Suppressor macrophage treated with lipopolysaccharide for 4 hours (primary cell): ENCODE measurements around the gene ARHGEF6.

ENCODE experiments used
- DNase-seq: peaks from one replicate; pipeline ENCODE4 v3.0.0-alpha.2; 2020

Gene ARHGEF6

DNA sequence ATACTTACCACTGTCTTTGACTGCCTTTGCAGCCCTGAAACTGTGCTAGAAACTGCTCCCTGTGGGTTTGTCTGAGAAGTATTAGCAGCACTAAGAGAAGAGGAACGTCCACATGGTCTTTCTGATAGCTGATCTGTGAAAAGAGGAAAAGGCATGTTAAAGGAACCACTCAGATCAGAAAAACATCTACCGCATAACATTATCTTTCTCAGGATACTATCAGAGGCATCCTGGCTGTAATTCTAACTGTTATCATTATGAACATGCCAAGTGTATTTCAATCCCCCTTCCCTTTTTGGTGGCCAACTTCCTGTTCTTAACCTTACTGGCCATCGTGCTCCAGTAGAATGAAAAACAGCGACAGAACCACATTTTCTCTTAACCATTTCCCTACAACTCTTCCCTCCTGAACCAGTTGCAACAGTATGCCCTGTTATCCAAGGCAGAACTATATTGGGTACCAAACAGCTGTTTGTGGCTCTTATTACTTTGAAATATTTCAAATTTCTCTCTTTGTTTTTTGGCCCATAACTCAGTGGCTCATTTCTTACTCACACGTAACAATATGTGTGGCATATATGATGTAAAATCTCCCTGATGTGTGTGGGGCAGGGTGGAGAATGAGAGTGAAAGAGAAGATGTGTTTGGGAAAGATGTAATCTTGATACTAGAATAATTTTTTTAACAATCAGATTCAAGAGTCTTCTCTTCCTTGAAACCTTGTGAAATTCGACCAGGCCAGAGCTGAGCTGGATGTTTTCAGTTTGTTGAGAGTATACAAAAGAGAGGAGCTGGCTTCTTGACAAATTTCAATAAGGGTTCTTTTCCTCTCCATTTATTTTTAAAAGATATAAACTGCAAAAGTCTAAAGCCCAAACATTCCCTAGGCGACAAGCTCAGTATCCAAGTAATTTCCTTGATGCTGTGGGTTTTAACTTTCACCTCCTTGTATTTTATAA lies 35.2 kb downstream of the ARHGEF6 start:
- peak; percentile 41 for DNase-seq

DNA sequence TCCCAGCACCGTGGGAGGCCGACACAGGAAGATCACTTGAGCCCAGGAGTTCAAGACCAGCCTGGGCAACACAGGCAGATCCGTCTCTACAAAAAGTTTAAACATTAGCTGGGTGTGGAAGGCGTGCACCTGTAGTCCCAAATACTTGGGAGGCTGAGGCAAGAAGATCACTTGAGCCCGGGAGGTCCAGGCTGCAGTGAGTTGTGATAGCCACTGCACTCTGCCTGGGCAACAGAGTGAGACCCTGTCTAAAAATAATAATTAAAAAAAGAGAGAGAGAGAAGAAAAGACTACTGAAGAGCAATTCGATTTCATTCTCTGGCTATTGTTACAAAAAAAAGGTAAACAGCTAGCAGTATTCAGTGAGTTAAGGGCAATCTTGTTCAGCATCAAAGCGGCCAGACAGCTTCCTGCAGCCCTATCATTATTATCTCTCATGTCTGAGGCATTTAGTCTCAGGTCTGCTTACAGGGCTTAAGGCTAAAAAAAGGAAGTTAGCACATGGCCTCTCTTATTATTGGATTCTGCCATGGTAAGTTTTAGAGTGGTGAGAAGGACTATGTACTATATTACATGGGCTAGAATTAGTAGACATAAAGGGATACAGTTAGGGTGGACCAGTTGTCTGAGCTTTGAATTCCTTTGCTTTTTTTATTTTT lies 37.9 kb downstream of the ARHGEF6 start:
- no peak for DNase-seq

- DNase-seq, result no peak
These were observed 42.5 kb downstream of the ARHGEF6 start for GRCh38 chrX:136738049-136738729.

DNA sequence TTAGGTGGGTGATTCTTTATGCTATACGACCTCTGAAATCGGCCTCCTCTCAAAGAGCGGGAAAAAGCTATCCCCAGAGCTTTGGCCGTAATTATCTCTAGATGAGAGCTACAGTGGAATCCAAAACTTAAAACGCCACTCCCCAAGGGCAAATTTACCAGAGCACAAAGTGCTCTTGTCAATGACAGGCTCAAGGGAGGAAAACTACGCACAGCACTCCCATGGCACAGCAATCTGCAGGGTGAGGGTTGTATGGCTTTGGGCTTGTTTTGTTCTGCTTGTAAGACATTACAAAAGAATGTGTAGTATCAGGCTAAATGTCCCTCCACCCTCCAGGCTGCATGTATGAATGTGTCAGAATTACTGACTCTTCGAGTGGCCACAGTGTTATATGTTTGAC lies 44.0 kb downstream of the ARHGEF6 start:
- no peak for DNase-seq

DNA sequence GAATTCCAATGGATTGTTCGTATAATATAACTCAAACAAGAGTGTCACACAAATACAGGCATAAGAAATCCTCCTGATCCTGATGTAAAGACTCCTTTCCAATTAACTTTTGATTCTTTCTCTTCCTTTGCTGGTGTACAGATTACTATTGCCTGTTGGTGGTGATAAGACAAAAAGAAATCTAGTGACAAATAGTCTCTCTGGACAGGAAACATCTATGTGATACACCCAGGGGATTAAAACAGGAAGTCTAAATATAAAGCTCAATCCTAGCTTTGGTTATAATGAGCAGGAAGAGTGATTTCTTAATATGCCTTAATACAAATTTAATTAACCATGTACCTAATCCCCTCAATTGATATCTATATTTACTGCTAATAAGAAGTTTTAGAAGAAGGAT lies 45.1 kb downstream of the ARHGEF6 start:
- DNase-seq, result no peak

GRCh38 chrX:136733613-136734012 lies 47.1 kb downstream of the ARHGEF6 start:
- DNase-seq, result no peak

DNA sequence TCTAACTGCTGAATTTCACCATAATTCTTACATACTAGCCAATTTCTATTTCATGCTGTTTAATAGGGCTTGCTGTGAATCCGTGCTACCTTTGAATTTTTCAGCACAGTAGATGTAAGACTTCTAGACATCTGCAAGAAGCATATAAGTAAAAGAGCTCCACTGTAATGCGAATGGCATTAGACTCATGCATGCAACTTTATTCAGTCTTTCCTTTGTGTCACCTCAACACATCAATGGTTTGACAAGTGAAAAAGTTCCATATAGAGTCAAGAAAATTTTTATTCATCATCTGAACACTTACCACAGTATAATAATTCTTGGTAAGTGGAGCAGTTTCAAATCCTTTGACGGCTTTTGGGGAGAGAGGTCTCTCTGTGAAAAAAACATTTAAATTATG lies 48.9 kb downstream of the ARHGEF6 start:
- no peak for DNase-seq

- peak; percentile 50 for DNase-seq
These were observed 49.4 kb downstream of the ARHGEF6 start for GRCh38 chrX:136731207-136731782.

GRCh38 chrX:136728393-136728792 lies 52.3 kb downstream of the ARHGEF6 start:
- peak; percentile 15 for DNase-seq

DNA sequence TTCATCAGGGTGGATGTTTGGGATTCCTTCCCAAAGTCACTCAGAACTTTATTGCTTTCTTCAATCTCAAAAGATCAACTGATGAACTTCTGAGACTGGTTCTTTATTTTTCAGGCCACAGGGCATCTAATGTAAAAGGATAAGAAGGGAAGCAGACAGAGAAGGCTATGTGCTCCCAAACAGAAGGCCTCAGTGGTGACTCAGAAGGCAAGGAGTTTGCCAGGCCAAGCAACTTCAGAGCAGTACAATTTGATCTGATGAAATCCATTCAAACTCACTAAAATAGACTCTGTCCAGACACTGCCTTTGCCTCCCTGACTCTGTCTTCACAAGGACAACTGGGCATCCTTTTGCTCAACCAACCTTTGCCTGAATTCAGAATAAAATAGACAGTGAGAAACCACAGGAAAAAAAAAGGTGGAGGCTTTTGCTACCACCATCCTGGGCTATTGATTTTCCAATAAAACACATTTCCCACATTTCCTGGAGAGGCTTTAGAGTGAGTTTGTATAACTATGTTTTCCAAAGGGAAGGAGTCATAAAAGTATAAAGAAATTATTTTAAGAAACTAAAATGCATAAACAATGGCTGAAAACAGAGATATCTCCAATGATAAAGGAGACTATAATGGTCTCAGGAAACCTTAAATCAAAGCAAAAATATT lies 55.2 kb downstream of the ARHGEF6 start:
- DNase-seq, result no peak

DNA sequence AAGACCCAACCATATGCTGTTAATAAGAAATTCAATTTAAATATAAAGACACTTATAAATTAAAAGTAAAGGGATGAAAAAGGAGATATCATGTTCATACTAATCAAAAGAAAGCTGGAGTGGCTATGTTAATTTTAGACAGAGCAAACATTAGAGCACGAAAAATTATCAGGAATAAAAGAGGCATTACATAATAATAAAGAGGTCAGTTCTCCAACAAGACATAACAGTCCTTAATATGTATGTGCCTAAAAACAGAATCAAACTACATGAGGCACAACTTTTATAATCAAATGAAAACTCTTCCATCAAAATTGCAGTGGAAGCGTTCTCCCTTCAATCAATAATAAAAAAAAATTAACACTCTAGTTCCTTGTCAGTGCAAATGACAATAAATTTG lies 62.6 kb downstream of the ARHGEF6 start:
- no peak for DNase-seq

DNA sequence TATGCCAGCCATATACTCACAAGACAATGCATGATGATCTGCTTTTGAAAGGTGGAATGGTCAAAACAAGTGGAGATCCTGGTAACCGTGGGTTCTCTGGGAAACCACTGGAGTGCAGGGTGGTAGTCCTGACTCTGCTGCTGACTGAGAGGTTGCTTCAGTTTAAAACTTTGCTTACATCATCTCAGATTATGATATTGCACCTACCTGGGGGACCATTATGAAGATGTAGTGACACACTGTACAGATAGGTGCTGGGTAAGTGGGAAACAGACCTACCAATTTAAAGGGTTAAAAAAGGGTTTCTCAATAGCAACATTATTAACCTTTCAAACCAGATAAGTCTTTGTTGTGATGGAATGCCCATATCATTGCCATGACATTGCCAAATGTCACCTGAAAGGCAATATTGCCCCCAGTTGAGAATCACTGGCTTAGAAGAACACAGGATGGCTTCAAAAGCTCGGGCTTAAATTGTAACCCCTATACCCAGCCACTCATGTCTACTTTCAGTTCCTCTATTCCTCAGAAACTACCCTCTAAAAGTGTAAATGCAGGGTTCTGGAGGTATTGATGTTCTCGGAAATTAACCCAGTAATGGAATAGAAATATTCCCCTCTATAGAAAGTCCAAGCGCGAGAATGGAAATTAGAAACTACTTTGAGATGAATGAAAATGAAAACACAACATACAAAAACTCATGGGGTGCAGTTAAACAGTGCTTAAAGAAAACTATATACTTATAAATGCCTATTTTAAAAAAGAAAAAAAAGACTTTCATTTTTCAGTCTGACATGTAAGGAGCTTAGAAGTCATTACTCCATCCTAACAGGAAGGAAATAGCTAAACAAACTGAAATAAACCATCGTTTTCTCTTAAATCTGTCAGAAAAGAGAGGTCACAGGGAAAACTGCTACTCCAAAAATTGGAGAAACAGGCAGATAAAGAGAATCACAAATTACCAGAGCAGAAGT lies 65.8 kb downstream of the ARHGEF6 start:
- DNase-seq, result peak; percentile 51

DNA sequence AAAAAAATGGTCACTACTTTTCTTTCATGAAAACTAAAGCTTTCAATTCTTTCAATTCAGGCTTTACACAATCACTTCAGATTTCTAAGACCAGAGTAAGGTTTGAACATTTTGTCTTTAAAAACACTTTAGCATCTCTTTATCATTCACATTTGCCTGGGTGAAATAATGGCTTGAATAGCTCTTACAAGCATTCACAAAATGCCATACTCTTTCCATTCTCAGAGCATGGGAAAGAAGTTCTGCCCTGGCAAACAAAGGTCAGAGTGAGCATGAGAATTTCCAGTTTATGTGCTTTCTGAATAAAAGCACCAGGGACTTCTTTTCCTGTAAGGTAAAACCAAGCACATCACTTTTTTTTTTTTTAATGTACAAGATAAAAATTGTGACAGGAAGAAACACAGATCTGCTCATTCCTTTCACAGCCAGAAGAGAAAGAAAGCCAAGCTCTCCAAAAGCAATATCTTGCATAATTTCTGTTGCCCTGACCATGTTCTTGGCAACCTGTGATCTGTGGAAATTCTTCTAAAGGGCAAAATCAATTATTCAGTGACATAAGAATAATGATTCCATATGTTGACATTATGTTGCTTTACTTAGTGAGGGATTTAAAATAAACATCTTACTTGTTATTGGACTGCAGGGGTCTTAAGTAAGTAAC lies 68.0 kb downstream of the ARHGEF6 start:
- no peak for DNase-seq

DNA sequence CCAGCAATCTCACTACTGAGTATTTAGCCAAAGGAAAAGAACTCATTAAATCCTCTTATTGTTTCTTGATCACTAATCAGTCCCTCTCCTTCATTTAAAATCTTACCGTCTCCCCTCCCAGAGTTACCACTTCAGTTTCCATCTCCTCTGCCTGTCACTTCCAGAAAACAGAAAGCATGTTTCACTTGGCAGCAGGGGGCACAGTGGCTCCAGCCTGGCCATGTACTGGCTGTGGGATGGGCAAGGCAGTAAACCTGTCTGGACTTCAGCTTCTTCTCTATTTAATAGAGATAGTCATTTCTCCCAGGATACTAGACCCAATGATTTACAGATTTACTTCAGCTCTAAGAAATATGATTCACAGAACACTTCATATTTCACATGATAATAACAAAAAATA lies 69.6 kb downstream of the ARHGEF6 start:
- DNase-seq, result peak; percentile 57

DNA sequence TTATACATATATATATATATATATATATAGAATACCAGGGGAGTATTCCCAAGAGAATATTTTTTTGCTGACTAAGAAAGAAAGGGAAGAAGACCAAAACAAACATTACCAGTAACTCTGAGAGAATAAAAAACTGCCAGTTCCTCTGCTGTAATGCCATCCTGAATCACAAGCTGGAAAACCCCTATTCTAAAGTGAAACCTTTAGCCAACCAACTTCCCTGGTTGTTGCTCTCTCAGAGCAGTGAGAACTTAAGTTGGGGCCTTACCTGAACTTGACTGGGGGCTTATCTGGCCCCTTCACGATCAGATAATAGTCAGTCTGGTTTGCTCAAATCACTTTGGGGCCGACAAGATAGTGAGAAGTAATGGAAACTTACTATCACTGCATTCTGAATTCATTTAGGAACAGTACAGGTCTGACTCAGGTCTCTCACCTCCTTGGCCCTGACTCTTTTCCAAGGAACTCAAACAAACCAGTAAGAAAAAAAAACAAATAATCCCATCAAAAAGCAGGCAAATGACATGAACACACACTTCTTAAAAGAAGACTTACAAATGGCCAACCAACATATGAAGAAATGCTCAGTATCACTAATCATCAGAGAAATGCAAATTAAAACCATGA lies 70.3 kb downstream of the ARHGEF6 start:
- peak; percentile 78 for DNase-seq

- no peak for DNase-seq
These were observed 72.4 kb downstream of the ARHGEF6 start for GRCh38 chrX:136708348-136708747.

DNA sequence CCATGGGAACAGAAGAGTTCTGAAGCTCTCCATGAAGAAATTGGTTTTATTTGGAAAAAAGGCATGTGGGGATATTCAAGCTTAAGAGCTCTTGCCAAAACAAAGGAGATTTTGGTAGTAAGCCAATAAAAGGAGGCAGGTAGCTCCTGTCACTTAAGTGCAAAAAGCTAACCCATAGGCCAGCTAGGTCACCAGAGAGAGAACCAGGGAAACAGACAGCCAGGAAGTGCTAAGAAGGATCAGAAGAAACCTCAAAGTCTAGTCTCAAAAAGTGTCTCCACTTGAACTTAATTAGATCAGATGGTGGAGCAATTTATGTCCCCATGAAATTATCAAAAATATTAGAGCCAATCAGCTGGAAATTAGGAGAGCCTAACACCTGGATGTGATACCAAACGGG lies 83.6 kb downstream of the ARHGEF6 start:
- no peak for DNase-seq

DNA sequence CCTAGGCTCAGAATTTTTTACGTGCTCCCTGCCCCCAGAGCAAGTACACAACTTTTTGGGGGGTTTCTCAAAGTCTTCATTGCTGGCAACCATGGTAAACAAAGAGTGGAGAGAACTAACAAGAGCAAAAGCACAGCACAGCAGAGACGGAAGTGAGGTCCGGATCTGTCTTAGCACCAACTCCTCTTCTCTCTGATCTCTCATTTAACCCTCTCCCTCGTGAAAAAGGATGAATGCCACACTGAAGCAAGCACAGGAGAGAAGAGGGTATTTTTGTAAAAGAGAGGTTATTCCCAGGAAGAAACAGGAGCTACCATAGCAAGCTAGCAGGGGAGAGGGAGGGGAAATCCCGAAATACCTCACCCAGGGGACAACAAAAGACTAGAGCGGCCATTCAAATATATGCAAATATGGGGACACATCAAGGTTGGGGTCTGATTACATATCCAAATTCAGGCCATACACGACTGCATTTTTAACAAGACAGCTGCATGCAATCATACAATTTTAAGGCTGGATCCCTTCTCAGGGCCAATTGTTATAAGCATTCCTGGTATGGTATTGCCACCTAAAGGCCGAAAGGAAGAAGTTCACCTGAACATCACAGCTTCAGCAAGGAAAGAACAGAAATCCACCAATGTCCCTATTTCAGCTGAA lies 86.2 kb downstream of the ARHGEF6 start:
- peak; percentile 29 for DNase-seq

DNA sequence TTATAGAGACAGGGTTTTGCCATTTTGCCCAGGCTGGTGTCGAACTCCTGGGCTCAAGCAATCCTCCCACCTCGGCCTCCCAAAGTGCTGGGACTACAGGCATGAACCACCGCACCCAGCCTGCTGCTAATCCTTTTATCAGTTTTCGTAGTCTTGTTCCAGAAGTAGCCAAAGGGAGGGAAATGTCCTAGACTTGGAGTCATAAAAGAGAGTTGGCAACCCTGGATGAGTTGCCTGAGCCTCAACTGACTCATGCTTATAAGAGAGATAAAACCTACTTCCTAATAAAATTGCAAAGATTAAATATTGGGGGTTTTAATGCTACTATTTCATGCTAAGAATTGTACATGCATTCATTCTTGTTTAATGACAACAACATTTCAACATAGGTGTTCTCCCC lies 88.5 kb downstream of the ARHGEF6 start:
- DNase-seq, result no peak
